ENCODE data around the gene SPATA31D1.

The SPATA31D1 gene

DNA sequence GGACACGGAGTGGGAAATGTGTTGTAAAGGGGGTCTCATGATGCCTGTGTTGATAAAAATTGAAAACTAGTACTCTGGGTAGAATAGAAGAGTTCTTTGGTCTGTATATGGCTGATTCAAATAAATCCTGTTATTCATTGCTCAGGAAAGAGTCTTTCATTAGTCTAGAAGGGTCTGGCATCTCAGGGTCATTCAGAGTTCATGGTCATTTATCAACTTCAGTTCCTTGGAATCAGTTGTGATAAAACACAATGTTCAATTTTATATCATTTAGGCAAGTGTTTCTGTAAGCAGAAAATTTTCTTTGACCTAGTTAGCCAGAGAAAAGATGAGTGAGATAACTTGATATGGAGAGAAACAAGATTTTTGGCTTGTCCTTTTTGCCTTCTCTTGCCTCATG lies 36.3 kb downstream of the SPATA31D1 start:
- DNase-seq: no peak

GRCh38 chr9:82031538-82032280 lies 43.1 kb downstream of the SPATA31D1 start:
- DNase-seq: no peak

GRCh38 chr9:82034956-82035731 lies 46.6 kb downstream of the SPATA31D1 start:
- no peak for DNase-seq

DNA sequence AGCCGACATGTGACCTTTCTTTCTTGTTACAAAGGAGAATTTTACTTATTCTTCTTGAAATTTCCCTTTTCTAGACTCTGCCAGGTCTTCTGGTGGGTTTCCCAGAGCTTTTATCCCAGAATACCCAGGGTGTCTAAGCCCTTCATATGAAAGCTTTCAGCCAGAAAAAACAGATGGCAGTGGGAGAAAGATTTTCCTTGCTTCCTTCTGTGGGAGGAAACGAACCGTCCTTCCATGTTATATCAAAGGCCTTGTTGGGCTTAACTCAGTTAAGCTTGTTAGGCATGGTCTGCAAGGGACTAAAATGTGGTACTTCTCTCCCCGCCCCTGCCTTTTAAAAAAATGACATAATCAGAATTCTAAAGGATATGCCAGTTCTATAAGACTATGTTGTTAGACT lies 47.5 kb downstream of the SPATA31D1 start:
- no peak for DNase-seq

DNA sequence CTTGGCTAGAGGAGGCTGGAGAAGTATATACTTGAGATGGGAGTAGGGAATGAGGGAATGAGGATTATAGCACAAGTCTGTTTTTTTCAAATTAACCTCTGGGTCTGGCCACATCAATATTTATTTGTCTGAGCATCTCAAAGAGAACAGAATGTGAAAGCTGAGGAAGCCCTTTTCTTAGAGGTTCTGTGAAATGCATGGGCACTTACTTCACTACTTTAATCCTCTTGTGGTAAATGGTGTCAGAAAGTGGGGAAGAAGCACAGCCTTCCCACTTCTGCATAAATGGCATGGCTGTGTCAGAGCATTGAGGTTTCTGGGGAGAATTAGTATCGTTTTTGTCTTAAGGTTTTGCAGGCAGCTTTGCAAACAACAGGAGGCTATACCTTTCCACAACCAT lies 48.6 kb downstream of the SPATA31D1 start:
- no peak for DNase-seq

DNA sequence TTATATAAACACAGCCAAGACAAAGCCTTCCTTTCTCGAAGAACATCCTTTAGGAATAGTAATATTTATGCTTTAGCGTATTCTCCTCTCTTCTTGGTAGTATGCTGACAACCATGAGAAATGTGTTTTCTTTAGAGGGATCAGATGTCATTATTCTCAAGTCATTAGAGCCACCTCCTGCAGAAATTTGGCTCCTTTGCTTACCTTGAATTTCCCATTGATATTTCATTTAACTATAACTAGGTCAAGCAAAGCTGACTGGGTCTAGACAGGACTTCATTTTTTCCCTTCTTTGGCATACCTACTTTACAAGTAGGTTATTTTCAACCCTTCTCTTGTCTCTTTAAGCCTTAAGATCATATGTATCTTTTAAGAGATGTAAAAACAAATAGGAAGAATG lies 50.3 kb downstream of the SPATA31D1 start:
- no peak for DNase-seq
